Mesenchymal stem cell (in vitro differentiated cells and primary cell): Measurements from ENCODE around the gene NCKAP1.
A peak's percentile ranks its signal among the peaks of the same experiment; 100 is the strongest.

Source experiments
- DNase-seq: peaks from one replicate; pipeline ENCODE4 v3.0.0-alpha.2; 2013
- H2AFZ ChIP-seq: one replicate; pipeline ENCODE4 v1.6.1; 2013; ENCODE audit warnings: low read depth, mild to moderate bottlenecking, control low read depth, inconsistent platforms, low read length, moderate library complexity
- H2AK5ac ChIP-seq: 2 replicates; pipeline ENCODE4 v1.6.1; 2013; ENCODE audit warnings: low read length, moderate library complexity, mild to moderate bottlenecking, inconsistent platforms; ENCODE audit not compliant: severe bottlenecking
- H2BK120ac ChIP-seq: one replicate; pipeline ENCODE4 v1.6.1; 2013; ENCODE audit warnings: low read depth, mild to moderate bottlenecking, inconsistent platforms, low read length, moderate library complexity
- H2BK12ac ChIP-seq, 2 experiments: one replicate each; pipeline ENCODE4 v1.6.1; 2013; ENCODE audit warnings: inconsistent platforms in 2 of 2, low read length in 2 of 2, mild to moderate bottlenecking in 2 of 2, moderate library complexity in 2 of 2, control low read depth in 1 of 2
- H2BK15ac ChIP-seq: one replicate; pipeline ENCODE4 v1.6.1; 2013; ENCODE audit warnings: mild to moderate bottlenecking, low read depth, inconsistent platforms; ENCODE audit not compliant: poor library complexity, severe bottlenecking
- H2BK5ac ChIP-seq: 2 replicates; pipeline ENCODE4 v1.6.1; 2013; ENCODE audit warnings: low read depth, mild to moderate bottlenecking, low read length, control low read depth, inconsistent platforms; ENCODE audit not compliant: poor library complexity, severe bottlenecking
- H3K14ac ChIP-seq, 2 experiments: one replicate each; pipeline ENCODE4 v1.6.1; 2013; ENCODE audit warnings: inconsistent platforms in 2 of 2, low read length in 2 of 2, control low read depth in 1 of 2, mild to moderate bottlenecking in 1 of 2, moderate library complexity in 1 of 2
- H3K18ac ChIP-seq, 2 experiments: one replicate each; pipeline ENCODE4 v1.6.1; 2013; ENCODE audit warnings: inconsistent platforms in 2 of 2, low read length in 2 of 2, control low read depth in 1 of 2, low read depth in 1 of 2, mild to moderate bottlenecking in 1 of 2
- H3K23ac ChIP-seq, 2 experiments: one replicate each; pipeline ENCODE4 v1.6.1; 2013; ENCODE audit warnings: inconsistent platforms in 2 of 2, low read length in 2 of 2, mild to moderate bottlenecking in 2 of 2, moderate library complexity in 2 of 2, control low read depth in 1 of 2
- H3K27ac ChIP-seq: 2 replicates; pipeline ENCODE4 v1.5.1; 2013; ENCODE audit warnings: mild to moderate bottlenecking, moderate library complexity, low read length, control low read depth, inconsistent platforms; ENCODE audit not compliant: poor library complexity, severe bottlenecking
- H3K27me3 ChIP-seq, 2 experiments: 2 replicates each; pipeline versions ENCODE4 v1.6.1 to v1.7.0; 2013; ENCODE audit warnings: low read length in 2 of 2, mild to moderate bottlenecking in 2 of 2, moderate library complexity in 2 of 2, control low read depth in 1 of 2, inconsistent platforms in 1 of 2; ENCODE audit not compliant: control insufficient read depth in 1 of 2, insufficient read depth in 1 of 2
- H3K36me3 ChIP-seq, 2 experiments: 2 replicates each; pipeline versions ENCODE4 v1.6.1 to v1.7.0; 2013; ENCODE audit warnings: low read length in 2 of 2, control low read depth in 1 of 2, inconsistent platforms in 1 of 2, low read depth in 1 of 2, mild to moderate bottlenecking in 1 of 2; ENCODE audit not compliant: insufficient read depth in 2 of 2, control insufficient read depth in 1 of 2
- H3K4ac ChIP-seq, 2 experiments: one replicate each; pipeline ENCODE4 v1.6.1; 2013; ENCODE audit warnings: inconsistent platforms in 2 of 2, low read length in 2 of 2, mild to moderate bottlenecking in 2 of 2, moderate library complexity in 2 of 2, control low read depth in 1 of 2, low read depth in 1 of 2
- H3K4me1 ChIP-seq: 2 replicates; pipeline ENCODE4 v1.6.1; 2013; ENCODE audit warnings: low read depth, low read length, control low read depth; ENCODE audit not compliant: control insufficient read depth, insufficient read depth
- H3K4me2 ChIP-seq: 2 replicates; pipeline ENCODE4 v1.6.1; 2013; ENCODE audit warnings: low read length, mild to moderate bottlenecking, inconsistent platforms; ENCODE audit not compliant: poor library complexity, severe bottlenecking
- H3K4me3 ChIP-seq, 2 experiments: 2 replicates each; pipeline versions ENCODE4 v1.5.1 to v1.7.0; 2013; ENCODE audit warnings: low read length in 2 of 2, mild to moderate bottlenecking in 2 of 2, control low read depth in 1 of 2, low read depth in 1 of 2; ENCODE audit not compliant: insufficient read depth in 1 of 2
- H3K79me1 ChIP-seq: replicated peaks from 2 replicates; pipeline ENCODE4 v1.6.1; 2013; ENCODE audit warnings: mild to moderate bottlenecking, control low read depth, low read length, inconsistent platforms; ENCODE audit not compliant: poor library complexity, severe bottlenecking
- H3K9ac ChIP-seq: 2 replicates; pipeline ENCODE4 v1.7.0; 2013; ENCODE audit warnings: mild to moderate bottlenecking, low read length, moderate library complexity
- H3K9me3 ChIP-seq: 2 replicates; pipeline ENCODE4 v1.7.0; 2013; ENCODE audit warnings: mild to moderate bottlenecking, low read length; ENCODE audit not compliant: control insufficient read depth
- H4K8ac ChIP-seq: one replicate; pipeline ENCODE4 v1.6.1; 2013; ENCODE audit warnings: inconsistent platforms, mild to moderate bottlenecking, low read length, moderate library complexity
- H4K91ac ChIP-seq: one replicate; pipeline ENCODE4 v1.6.1; 2013; ENCODE audit warnings: mild to moderate bottlenecking, low read length, inconsistent platforms
- WGBS: methylation state at CpG from one replicate; pipeline ENCODE4 v1.1.7; 2013; ENCODE audit warnings: mixed read lengths; 5-methylcytosine and 5-hydroxymethylcytosine counted together

NCKAP1 gene

DNA sequence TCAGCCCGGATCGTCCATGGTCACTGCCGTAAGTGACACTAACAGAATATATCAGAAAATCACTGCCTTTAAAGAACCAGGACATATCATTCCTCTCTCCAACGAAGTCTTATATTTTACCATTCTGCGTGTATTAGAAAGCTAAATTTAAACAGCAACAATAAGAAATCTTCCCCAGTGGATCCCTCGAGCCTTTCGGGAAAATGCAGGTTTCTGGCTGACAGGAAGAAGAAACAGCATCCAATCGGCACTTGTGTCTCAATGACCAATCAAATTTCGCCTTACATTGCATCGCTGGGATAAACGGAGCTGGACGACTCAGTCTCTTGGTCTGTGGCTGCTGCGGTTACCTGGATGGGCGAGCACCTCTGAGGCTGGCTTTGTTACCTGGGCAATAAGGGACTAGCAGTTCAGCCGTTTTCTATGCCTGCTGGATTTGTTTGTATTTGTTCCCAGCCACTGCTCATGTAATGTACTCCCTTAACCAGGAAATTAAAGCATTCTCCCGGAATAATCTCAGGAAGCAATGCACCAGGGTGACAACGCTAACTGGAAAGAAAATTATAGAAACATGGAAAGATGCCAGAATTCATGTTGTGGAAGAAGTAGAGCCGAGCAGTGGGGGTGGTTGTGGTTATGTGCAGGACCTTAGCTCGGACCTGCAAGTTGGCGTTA is 40.3 kb upstream of the NCKAP1 start, which contains the start of gene DUSP19:
DUSP19 (plus strand) TSS at position 284 of the 675 bp plus-strand sequence; CDS start at position 471, 187 bp downstream.
- Histone ChIP-seq H2BK15ac (no peak within 1 kb of the TSS), H2BK5ac (no peak within 1 kb of the TSS), H3K79me1 (no peaks in the 10 kb centered on the region), H3K9me3 (no peaks in the 10 kb centered on the region), H3K36me3 (no peaks in the 10 kb centered on the region), H4K8ac (peak within 1 kb of the TSS; percentile 96), H3K14ac (no peak within 1 kb of the TSS), H3K27me3 (peaks cover 5 to 11% of the 10 kb centered on the region in 2 experiments), H3K4me1 (no peaks in the 10 kb centered on the region), H3K18ac (peak within 1 kb of the TSS; percentile 23 to 61), H2AK5ac (no peak within 1 kb of the TSS), H2BK12ac (no peak within 1 kb of the TSS), H2AFZ (peak within 1 kb of the TSS; percentile 91), H3K9ac (peak within 1 kb of the TSS; percentile 86), H3K23ac (no peak within 1 kb of the TSS), H2BK120ac (no peak within 1 kb of the TSS), H3K4ac (peak within 1 kb of the TSS in 1 of 2 experiments; percentile 91), H3K4me2 (peak within 1 kb of the TSS; percentile 86), H3K27ac (peak within 1 kb of the TSS; percentile 37), H4K91ac (no peak within 1 kb of the TSS), H3K4me3 (peak within 1 kb of the TSS; percentile 53 to 82)
- DNase-seq, result peak; percentile 93
- WGBS, result 11% methylated on average over 20 of the region's 20 CpGs

DNA sequence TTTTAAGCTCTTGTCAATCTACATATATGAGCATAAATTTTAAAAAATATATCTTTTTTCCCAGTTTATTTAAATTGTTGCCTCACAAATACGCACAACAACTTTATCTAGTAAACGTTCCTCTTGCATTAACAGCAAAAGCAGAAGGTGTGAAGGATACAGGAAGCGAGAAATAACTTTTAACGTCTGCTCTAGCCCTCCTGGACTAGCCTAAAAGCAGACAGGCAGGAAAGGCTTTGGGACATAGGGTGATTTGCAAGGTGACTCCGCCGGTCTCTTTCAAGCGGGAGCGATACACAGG is 39.9 kb upstream of the NCKAP1 start:
- H3K4me2 ChIP-seq, result peak overlapping the region; percentile 86
- WGBS, result 1% methylated on average over 6 of the region's 8 CpGs
- H3K23ac ChIP-seq, result no peak overlapping the region
- peak overlapping the region; percentile 92 for H4K8ac ChIP-seq
- H3K14ac ChIP-seq, result no peak overlapping the region
- H3K36me3 ChIP-seq, result no peaks in the 10 kb centered on the region
- H3K27me3 ChIP-seq, result peaks cover 5 to 11% of the 10 kb centered on the region in 2 experiments
- no peak overlapping the region for H2BK12ac ChIP-seq
- H3K4me3 ChIP-seq, result peak overlapping the region; percentile 43 to 82
- H3K18ac ChIP-seq, result peak overlapping the region in 1 of 2 experiments; percentile 48
- no peak for DNase-seq
- H2BK5ac ChIP-seq, result no peak overlapping the region
- peak overlapping the region; percentile 37 for H3K27ac ChIP-seq
- H3K4ac ChIP-seq, result peak overlapping the region in 1 of 2 experiments; percentile 91
- H2AK5ac ChIP-seq, result no peak overlapping the region
- H3K79me1 ChIP-seq, result no peaks in the 10 kb centered on the region
- H2BK120ac ChIP-seq, result no peak overlapping the region
- H3K4me1 ChIP-seq, result no peaks in the 10 kb centered on the region
- H3K9ac ChIP-seq, result peak overlapping the region; percentile 86
- H4K91ac ChIP-seq, result no peak overlapping the region
- no peak overlapping the region for H2BK15ac ChIP-seq
- H3K9me3 ChIP-seq, result no peaks in the 10 kb centered on the region
- H2AFZ ChIP-seq, result peak overlapping the region; percentile 85

DNA sequence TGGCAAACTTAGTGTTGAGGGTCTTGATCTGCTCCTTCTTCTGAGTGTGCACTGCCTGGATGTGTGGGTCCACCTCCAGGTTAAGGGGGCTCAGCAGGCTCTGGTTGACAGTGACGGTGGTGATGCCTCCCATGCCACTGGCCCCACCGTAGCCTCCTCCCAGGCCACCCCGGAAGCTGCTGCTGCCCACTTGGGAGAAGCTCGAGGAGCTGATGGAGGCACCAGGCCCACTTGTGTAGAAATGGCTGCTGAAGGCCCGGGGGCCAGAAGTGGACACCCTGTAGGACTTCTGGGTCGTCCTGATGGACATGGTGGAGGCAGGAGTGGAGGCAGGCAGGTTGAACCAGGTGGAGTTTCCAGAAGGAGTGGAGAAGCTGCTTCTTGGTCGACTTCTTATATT is 33.9 kb upstream of the NCKAP1 start:
- no peaks in the 10 kb centered on the region for H3K9me3 ChIP-seq
- no peak overlapping the region for H3K4me2 ChIP-seq
- H3K27ac ChIP-seq, result no peak overlapping the region
- no peak overlapping the region for H3K18ac ChIP-seq
- no peak overlapping the region for H3K9ac ChIP-seq
- H3K4me3 ChIP-seq, result no peak overlapping the region
- H2BK5ac ChIP-seq, result no peak overlapping the region
- no peak overlapping the region for H3K23ac ChIP-seq
- peaks cover 2% of the 10 kb centered on the region for H3K4me1 ChIP-seq
- no peak overlapping the region for H2BK12ac ChIP-seq
- H3K4ac ChIP-seq, result no peak overlapping the region
- H2BK120ac ChIP-seq, result no peak overlapping the region
- no peak overlapping the region for H3K14ac ChIP-seq
- no peak overlapping the region for H2AK5ac ChIP-seq
- no peak overlapping the region for H2AFZ ChIP-seq
- H3K36me3 ChIP-seq, result no peaks in the 10 kb centered on the region
- no peak for DNase-seq
- H2BK15ac ChIP-seq, result no peak overlapping the region
- H4K8ac ChIP-seq, result no peak overlapping the region
- H4K91ac ChIP-seq, result no peak overlapping the region
- H3K79me1 ChIP-seq, result no peaks in the 10 kb centered on the region
- WGBS, result 92% methylated on average over 5 of the region's 7 CpGs
- H3K27me3 ChIP-seq, result peaks cover 5 to 11% of the 10 kb centered on the region in 2 experiments

DNA sequence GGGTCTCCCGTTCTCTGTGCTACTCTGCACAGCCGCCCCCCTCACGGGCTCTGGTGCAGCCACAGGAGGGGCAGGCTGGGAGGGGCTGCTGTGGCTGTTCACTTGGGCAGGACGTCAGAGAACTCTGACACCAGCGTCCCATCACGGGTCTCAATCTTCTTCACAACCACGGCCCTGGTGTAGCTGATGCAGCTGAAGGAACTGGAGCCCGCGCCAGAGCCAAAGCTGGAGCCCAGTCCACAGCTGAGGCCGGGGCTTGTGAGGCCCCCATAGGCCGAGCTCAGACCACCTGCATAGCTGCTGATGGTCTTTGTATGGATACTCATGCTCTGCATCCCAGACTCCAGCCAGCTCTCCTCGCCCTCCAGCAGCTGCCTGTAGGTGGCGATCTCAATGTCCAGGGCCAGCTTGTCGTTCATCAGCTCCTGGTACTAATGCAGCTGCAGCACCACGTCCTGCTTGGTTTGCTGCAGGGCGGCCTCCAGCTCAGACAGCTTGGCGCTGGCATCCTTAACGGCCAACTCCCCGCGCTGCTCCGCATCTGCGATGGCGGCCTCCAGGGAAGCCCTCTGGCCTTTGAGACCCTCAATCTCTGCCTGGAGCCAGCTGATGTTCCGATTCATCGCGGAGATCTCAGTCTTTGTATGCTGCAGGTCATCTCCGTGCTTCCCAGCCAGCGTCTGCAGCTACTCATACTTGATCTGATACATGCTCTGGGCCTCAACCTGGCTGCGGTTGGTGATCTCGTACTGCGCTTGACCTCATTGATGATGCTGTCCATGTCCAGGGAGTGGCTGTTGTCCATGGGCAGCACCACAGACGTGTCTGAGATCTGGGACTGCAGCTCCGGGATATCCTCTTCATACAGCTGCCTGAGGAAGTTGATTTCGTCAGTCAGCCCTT is 32.9 kb upstream of the NCKAP1 start:
- Histone ChIP-seq H3K79me1 (no peaks in the 10 kb centered on the region), H3K27ac (no peak overlapping the region), H2BK120ac (no peak overlapping the region), H3K27me3 (peaks cover 5 to 10% of the 10 kb centered on the region in 2 experiments), H3K4me3 (no peak overlapping the region), H3K14ac (no peak overlapping the region), H3K36me3 (no peaks in the 10 kb centered on the region), H4K91ac (no peak overlapping the region), H3K9me3 (no peaks in the 10 kb centered on the region), H3K18ac (no peak overlapping the region), H3K9ac (no peak overlapping the region), H3K4me1 (peaks cover 2% of the 10 kb centered on the region), H2BK5ac (no peak overlapping the region), H3K4me2 (no peak overlapping the region), H4K8ac (no peak overlapping the region), H2AK5ac (no peak overlapping the region), H2BK15ac (no peak overlapping the region), H3K4ac (no peak overlapping the region), H2BK12ac (peak overlapping the region in 1 of 2 experiments; percentile 26), H2AFZ (no peak overlapping the region), H3K23ac (no peak overlapping the region)
- peak; percentile 56 for DNase-seq
- 68% methylated on average over 34 of the region's 34 CpGs for WGBS
